K562 (cell line): Measurements from ENCODE around the gene SAE1. TPM values are rescaled to one million over a fixed set of nuclear protein-coding genes. Genes with fewer than 3 reads are reported as not detected.

ENCODE experiments used
- ATAC-seq: fragments of 200-7000 bp; cut with Tn5 transposase; 3 replicates; pipeline ENCODE4 v1.9.1; 2020; ENCODE audit warnings: moderate library complexity
- BruUV-seq: library from RNA; stranded (reverse); fragments of 400-500 nt; replicated peaks from 2 replicates; lab custom pipeline; 2021; lab: Mats Ljungman, UMichigan
- CTCF ChIA-PET: fragments of 300-600 bp; formaldehyde crosslinking; extraction: SDS; loops from one replicate; lab custom pipeline; 2021; ENCODE audit warnings: low intra/inter-chr PET ratio; lab: Yijun Ruan, JAX
- POLR2A ChIA-PET: fragments of 300-600, 350-650 bp; sonication (Branson Sonifier 250); formaldehyde crosslinking; extraction: SDS; loops from one replicate; lab custom pipeline; 2021; ENCODE audit warnings: antibody characterized with exemption, inconsistent platforms; lab: Yijun Ruan, JAX
- DNase-seq, 4 experiments: peaks; one replicate each; pipeline versions ENCODE4 v3.0.0 to v3.0.0-alpha.2; 2011 to 2018; ENCODE audit warnings: low spot score in 3 of 4, mixed read lengths in 3 of 4; ENCODE audit errors: extremely low read depth in 1 of 4
- FAIRE-seq: peaks from 2 replicates; lab custom pipeline; 2011; peaks lifted over from hg19 to GRCh38; lab: Jason Lieb, UNC
- H2AFZ ChIP-seq: 2 replicates; pipeline ENCODE4 v1.6.0; 2011; ENCODE audit warnings: low read depth, low read length, control low read depth, inconsistent platforms
- H3K27ac ChIP-seq: fragments of 200-600 bp; 3 replicates; pipeline ENCODE4 v1.8.0; 2011; ENCODE audit warnings: low read depth, mild to moderate bottlenecking, control low read depth, inconsistent platforms, low read length, moderate library complexity, mixed read lengths; ENCODE audit errors: extremely low read depth
- H3K27me3 ChIP-seq, 2 experiments: fragments of 300-600 bp in 1 of 2; 2 replicates in 1 of 2; 3 replicates in 1 of 2; pipeline versions ENCODE4 v1.6.0 to v1.8.0; 2011; ENCODE audit warnings: inconsistent platforms in 2 of 2, low read length in 2 of 2, mild to moderate bottlenecking in 1 of 2, mixed read lengths in 1 of 2, moderate library complexity in 1 of 2; ENCODE audit not compliant: control insufficient read depth in 2 of 2, insufficient read depth in 2 of 2
- H3K36me3 ChIP-seq: fragments of 300-600 bp; 3 replicates; pipeline ENCODE4 v1.8.0; 2011; ENCODE audit warnings: mild to moderate bottlenecking, low read length, inconsistent platforms; ENCODE audit not compliant: control insufficient read depth, insufficient read depth
- H3K4me1 ChIP-seq, 2 experiments: fragments of 200-600 bp in 1 of 2; replicated peaks in 1 of 2; 2 replicates in 1 of 2; 3 replicates in 1 of 2; pipeline versions ENCODE4 v1.5.1 to v1.8.0; 2011; ENCODE audit warnings: inconsistent platforms in 2 of 2, low read length in 2 of 2, mild to moderate bottlenecking in 1 of 2, mixed read lengths in 1 of 2, moderate library complexity in 1 of 2; ENCODE audit not compliant: control insufficient read depth in 2 of 2, insufficient read depth in 2 of 2
- H3K4me2 ChIP-seq: 2 replicates; pipeline ENCODE4 v1.6.1; 2011; ENCODE audit warnings: low read length, control low read depth, inconsistent platforms, mixed read lengths; ENCODE audit not compliant: insufficient read depth
- H3K4me3 ChIP-seq: fragments of 200-600 bp; sonication (generic), shearing (Covaris generic); 2 replicates; pipeline ENCODE4 v1.5.1; 2016; ENCODE audit warnings: control low read depth, inconsistent platforms
- H3K79me2 ChIP-seq: fragments of 200-600 bp; 3 replicates; pipeline ENCODE4 v1.8.0; 2011; ENCODE audit warnings: low read length, inconsistent platforms; ENCODE audit not compliant: control insufficient read depth, insufficient read depth
- H3K9ac ChIP-seq, 2 experiments: 2 replicates each; pipeline versions ENCODE4 v1.6.0 to v1.6.1; 2011; ENCODE audit warnings: low read depth in 2 of 2, low read length in 2 of 2, control low read depth in 1 of 2, inconsistent platforms in 1 of 2, mild to moderate bottlenecking in 1 of 2, mixed read lengths in 1 of 2; ENCODE audit not compliant: insufficient read depth in 1 of 2
- H3K9me1 ChIP-seq: one replicate; pipeline ENCODE4 v1.6.0; 2011; ENCODE audit warnings: inconsistent platforms, mild to moderate bottlenecking, low read length, moderate library complexity; ENCODE audit not compliant: control insufficient read depth, insufficient read depth
- H3K9me3 ChIP-seq: replicated peaks from 2 replicates; pipeline ENCODE4 v1.5.1; 2011; ENCODE audit warnings: low read depth, low read length, inconsistent platforms; ENCODE audit not compliant: control insufficient read depth, insufficient read depth
- H4K20me1 ChIP-seq: replicated peaks from 2 replicates; pipeline ENCODE4 v1.6.1; 2011; ENCODE audit warnings: low read length, inconsistent platforms, mixed read lengths; ENCODE audit not compliant: control insufficient read depth, insufficient read depth
- BCOR ChIP-seq: fragments of 450-650 bp; IDR thresholded peaks from 2 replicates; pipeline ENCODE4 v1.6.1; 2016
- BMI1 ChIP-seq: fragments of 150-350 bp; IDR thresholded peaks from 2 replicates; pipeline ENCODE4 v1.6.1; 2014; ENCODE audit warnings: low read length
- DPF2 ChIP-seq: fragments of 450-650 bp; IDR thresholded peaks from 2 replicates; pipeline ENCODE4 v1.6.1; 2016
- FOXK2 ChIP-seq, 2 experiments: fragments of 450-650 bp; IDR thresholded peaks in 1 of 2; conservative IDR thresholded peaks in 1 of 2; 2 replicates each; pipeline ENCODE4 v1.6.1; 2016; ENCODE audit warnings: low read depth in 2 of 2, mild to moderate bottlenecking in 1 of 2
- JUNB ChIP-seq: fragments of 450-650 bp; formaldehyde crosslinking; conservative IDR thresholded peaks from 2 replicates; pipeline ENCODE4 v1.4.0; 2020; ENCODE audit warnings: mild to moderate bottlenecking
- NCOR1 ChIP-seq: fragments of 450-650 bp; IDR thresholded peaks from 2 replicates; pipeline ENCODE4 v1.6.1; 2016; ENCODE audit warnings: mild to moderate bottlenecking, moderate library complexity
- NONO ChIP-seq, 2 experiments: fragments of 200-400 bp in 1 of 2; fragments of 450-650 bp in 1 of 2; formaldehyde crosslinking in 1 of 2; IDR thresholded peaks; 2 replicates each; pipeline ENCODE4 v1.6.1; 2017; ENCODE audit warnings: low read depth in 2 of 2, mild to moderate bottlenecking in 2 of 2, moderate library complexity in 2 of 2, low read length in 1 of 2
- ZNF766 ChIP-seq: fragments of 200-800 bp; sonication (Bioruptor generic); conservative IDR thresholded peaks from 2 replicates; pipeline ENCODE4 v1.6.1; 2016; ENCODE audit warnings: missing genetic modification characterization, missing compliant biosample characterization
- WGBS: fragments of 100-300 bp; shearing (Covaris generic); methylation state at CpG from one replicate; pipeline ENCODE4 v1.1.6; 2016; ENCODE audit warnings: low coverage, mixed read lengths; ENCODE audit not compliant: insufficient coverage; ENCODE audit errors: missing lambda C conversion rate; 5-methylcytosine and 5-hydroxymethylcytosine counted together
- in situ Hi-C: fragments of 300-500 bp; cut with MboI; formaldehyde crosslinking; loops from 4 replicates; pipeline ENCODE4 v1.15.0; 2018; ENCODE audit warnings: inconsistent platforms, mixed read lengths
- intact Hi-C: fragments of 100-400 bp; cut with micrococcal nuclease; formaldehyde crosslinking; loops from 2 replicates; pipeline ENCODE4 v1.14.2; 2022
- polyA plus RNA-seq, 8 experiments: library from polyadenylated mRNA; depleted of rRNA in 4 of 8; stranded (reverse) in 5 of 8; unstranded in 3 of 8; fragments of >200 nt; fragmentation: Nextera tagmentation in 2 of 8; fragmentation: Illumina TruSeq in 1 of 8; extraction: Ambion mirVana in 2 of 8; extraction: Trizol in 1 of 8; gene quantifications; 2 replicates each; pipeline versions ENCODE4 v1.2.1 to v1.2.3, GENCODE V29; 2011 to 2014; ENCODE audit warnings: inconsistent platforms in 1 of 8, missing spikeins in 1 of 8
- total RNA-seq, 7 experiments: library from RNA; depleted of rRNA in 6 of 7; stranded (reverse); fragments of >200 nt in 6 of 7; fragmentation: Illumina TruSeq in 2 of 7; extraction: Trizol in 2 of 7; gene quantifications; 2 replicates each; pipeline versions ENCODE4 v1.2.1 to v1.2.3, GENCODE V29; 2011 to 2021; ENCODE audit warnings: low replicate concordance in 1 of 7
- TF ChIP-seq, protein P1 (sequence below): IDR thresholded peaks from 2 replicates; pipeline ENCODE4 v1.6.1; 2012; ENCODE audit warnings: low read depth, low read length, improper control_type of control experiment, borderline replicate concordance
- TF ChIP-seq, protein P2 (sequence below): sonication (generic); formaldehyde crosslinking; IDR thresholded peaks from 2 replicates; pipeline ENCODE4 v1.8.0; 2022; ENCODE audit warnings: mild to moderate bottlenecking, missing genetic modification reagents
- TF ChIP-seq, protein P3 (sequence below): fragments of 450-650 bp; formaldehyde crosslinking; IDR thresholded peaks from 2 replicates; pipeline ENCODE4 v1.4.0; 2020; ENCODE audit warnings: mild to moderate bottlenecking

The SAE1 gene
- total and polyA plus RNA-seq, 9 of the 15 experiments (the other 6 are each of a cell fraction or from before 2014, with no cell fraction given): 82.8 to 299 (median 217) TPM

DNA sequence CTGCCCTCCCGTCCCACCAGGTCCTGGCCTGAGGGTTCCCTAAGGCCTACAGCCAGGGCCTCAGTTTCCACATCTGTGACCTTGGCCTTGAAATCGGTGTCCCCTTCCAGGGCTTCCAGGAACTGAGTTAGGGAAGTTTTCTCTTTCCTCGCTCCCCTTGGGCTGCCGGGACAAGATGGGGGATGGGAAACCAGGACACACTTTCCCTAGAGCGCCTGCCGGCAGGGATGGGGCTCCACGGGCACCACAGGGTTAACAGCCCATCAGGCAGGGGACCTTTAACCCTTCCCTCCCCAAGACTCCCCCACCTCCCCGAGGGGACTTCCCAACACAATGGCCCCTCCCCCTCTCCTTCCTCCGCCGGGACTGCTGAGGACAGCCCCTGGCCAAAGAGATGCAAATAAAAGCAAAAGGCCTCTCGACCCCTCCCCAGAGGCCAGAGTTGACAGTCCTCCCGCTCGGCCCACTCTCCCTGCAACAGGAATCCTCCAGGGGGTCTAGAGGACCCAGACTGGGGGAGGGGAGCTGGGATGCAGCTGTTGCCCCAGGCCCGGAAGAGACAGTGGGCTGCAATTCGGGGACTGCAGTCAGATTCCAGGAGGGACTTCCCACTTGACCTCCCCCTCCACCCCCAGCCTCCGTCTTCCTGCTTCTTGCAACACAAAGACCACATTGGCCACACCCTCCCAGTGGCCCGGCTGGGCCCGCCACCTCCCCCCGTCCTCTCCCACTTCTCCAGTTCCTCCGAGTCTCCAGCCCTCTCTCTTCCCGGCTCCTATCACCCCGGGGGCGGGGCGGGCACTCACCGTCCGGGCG lies 96.9 kb downstream of the SAE1 start:
- Histone ChIP-seq H2AFZ (peak overlapping the region; percentile 68; the same call in 1 of the 2 replicates), H3K27ac (peak overlapping the region; percentile 93), H3K36me3 (peaks cover 11% of the 10 kb centered on the region; the same call in 2 of the 3 replicates), H3K4me2 (peak overlapping the region; percentile 100), H3K4me1 (peaks cover 23 to 74% of the 10 kb centered on the region in 2 experiments), H3K4me3 (peak overlapping the region; percentile 100), H3K27me3 (no peaks in the 10 kb centered on the region; a peak in 1 of 5 replicates), H3K9me1 (no peaks in the 10 kb centered on the region), H3K9ac (peak overlapping the region; percentile 87 to 99), H4K20me1 (peaks cover 17% of the 10 kb centered on the region; the same call in 1 of the 2 replicates), H3K9me3 (no peaks in the 10 kb centered on the region), H3K79me2 (peaks cover 61% of the 10 kb centered on the region)
- WGBS: under 1% methylated on average over 21 of the region's 27 CpGs
- POLR2A ChIA-PET: interaction anchor here (0.6 to 8.2 kb wide), 19 partner anchors 8 to 698 kb away, joined by 3 to 171 read pairs (median 5); partner anchors contain the start of genes CCDC9, INAFM1 and NOP53
- CTCF ChIA-PET: interaction anchor here (0.6 kb wide), 2 partner anchors 54 to 591 kb away, joined by 3 read pairs; no protein-coding TSS in a partner anchor
- DNase-seq (peak; percentile 62 to 97 (median 74)), ATAC-seq (peak; percentile 31), FAIRE-seq (peak; percentile 79)
- BruUV-seq: no TSS peak
- intact Hi-C loops (loop anchor here (1.0 to 5.0 kb wide), 3 partner anchors 17 to 75 kb away; no protein-coding TSS in a partner anchor), in situ Hi-C loops (no loop called here)
- TF ChIP-seq, protein P1, sequence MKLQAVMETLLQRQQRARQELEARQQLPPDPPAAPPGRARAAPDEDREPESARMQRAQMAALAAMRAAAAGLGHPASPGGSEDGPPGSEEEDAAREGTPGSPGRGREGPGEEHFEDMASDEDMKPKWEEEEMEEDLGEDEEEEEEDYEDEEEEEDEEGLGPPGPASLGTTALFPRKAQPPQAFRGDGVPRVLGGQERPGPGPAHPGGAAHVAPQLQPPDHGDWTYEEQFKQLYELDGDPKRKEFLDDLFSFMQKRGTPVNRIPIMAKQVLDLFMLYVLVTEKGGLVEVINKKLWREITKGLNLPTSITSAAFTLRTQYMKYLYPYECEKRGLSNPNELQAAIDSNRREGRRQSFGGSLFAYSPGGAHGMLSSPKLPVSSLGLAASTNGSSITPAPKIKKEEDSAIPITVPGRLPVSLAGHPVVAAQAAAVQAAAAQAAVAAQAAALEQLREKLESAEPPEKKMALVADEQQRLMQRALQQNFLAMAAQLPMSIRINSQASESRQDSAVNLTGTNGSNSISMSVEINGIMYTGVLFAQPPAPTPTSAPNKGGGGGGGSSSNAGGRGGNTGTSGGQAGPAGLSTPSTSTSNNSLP: no peak
- TF ChIP-seq, protein P2, sequence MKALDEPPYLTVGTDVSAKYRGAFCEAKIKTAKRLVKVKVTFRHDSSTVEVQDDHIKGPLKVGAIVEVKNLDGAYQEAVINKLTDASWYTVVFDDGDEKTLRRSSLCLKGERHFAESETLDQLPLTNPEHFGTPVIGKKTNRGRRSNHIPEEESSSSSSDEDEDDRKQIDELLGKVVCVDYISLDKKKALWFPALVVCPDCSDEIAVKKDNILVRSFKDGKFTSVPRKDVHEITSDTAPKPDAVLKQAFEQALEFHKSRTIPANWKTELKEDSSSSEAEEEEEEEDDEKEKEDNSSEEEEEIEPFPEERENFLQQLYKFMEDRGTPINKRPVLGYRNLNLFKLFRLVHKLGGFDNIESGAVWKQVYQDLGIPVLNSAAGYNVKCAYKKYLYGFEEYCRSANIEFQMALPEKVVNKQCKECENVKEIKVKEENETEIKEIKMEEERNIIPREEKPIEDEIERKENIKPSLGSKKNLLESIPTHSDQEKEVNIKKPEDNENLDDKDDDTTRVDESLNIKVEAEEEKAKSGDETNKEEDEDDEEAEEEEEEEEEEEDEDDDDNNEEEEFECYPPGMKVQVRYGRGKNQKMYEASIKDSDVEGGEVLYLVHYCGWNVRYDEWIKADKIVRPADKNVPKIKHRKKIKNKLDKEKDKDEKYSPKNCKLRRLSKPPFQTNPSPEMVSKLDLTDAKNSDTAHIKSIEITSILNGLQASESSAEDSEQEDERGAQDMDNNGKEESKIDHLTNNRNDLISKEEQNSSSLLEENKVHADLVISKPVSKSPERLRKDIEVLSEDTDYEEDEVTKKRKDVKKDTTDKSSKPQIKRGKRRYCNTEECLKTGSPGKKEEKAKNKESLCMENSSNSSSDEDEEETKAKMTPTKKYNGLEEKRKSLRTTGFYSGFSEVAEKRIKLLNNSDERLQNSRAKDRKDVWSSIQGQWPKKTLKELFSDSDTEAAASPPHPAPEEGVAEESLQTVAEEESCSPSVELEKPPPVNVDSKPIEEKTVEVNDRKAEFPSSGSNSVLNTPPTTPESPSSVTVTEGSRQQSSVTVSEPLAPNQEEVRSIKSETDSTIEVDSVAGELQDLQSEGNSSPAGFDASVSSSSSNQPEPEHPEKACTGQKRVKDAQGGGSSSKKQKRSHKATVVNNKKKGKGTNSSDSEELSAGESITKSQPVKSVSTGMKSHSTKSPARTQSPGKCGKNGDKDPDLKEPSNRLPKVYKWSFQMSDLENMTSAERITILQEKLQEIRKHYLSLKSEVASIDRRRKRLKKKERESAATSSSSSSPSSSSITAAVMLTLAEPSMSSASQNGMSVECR (CRISPR knock-in tag): 0 out of 2 replicates have a peak, but pooled peaks have one; percentile 14
- TF ChIP-seq DPF2 (peak; percentile 73), NONO (IDR thresholded peaks at IDR 0.05; ENCODE audit: low read depth in 2 of 2, low read length in 1 of 2) (peak in 1 of 2 experiments; percentile 51; a peak in 1 of 4 replicates), FOXK2 (conservative IDR thresholded peaks at IDR 0.05 in 1 of 2, IDR thresholded peaks at IDR 0.05 in 1 of 2; ENCODE audit: low read depth in 2 of 2) (peak in 1 of 2 experiments; percentile 69; a peak in 2 of 4 replicates), BMI1 (no peak), JUNB (CRISPR knock-in tag) (no peak), ZNF766 (CRISPR knock-in tag) (peak; percentile 44; the same call in 1 of the 2 replicates), BCOR (peak; percentile 99), NCOR1 (peak; percentile 54)
- TF ChIP-seq, protein P3, sequence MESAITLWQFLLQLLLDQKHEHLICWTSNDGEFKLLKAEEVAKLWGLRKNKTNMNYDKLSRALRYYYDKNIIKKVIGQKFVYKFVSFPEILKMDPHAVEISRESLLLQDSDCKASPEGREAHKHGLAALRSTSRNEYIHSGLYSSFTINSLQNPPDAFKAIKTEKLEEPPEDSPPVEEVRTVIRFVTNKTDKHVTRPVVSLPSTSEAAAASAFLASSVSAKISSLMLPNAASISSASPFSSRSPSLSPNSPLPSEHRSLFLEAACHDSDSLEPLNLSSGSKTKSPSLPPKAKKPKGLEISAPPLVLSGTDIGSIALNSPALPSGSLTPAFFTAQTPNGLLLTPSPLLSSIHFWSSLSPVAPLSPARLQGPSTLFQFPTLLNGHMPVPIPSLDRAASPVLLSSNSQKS (CRISPR knock-in tag): no peak
